SK-N-SH (cell line): Measurements from ENCODE around the gene UNC93B1. TPM values are rescaled to one million over a fixed set of nuclear protein-coding genes. Genes with fewer than 3 reads are reported as not detected.

Experiments
- CTCF ChIA-PET: fragments of 300-600, 350-600 bp; formaldehyde crosslinking; extraction: SDS; loops from one replicate; lab custom pipeline; 2021; lab: Yijun Ruan, JAX
- POLR2A ChIA-PET: fragments of 350-600 bp; sonication (Branson Sonifier 250); formaldehyde crosslinking; extraction: SDS; loops from one replicate; lab custom pipeline; 2020; ENCODE audit warnings: antibody characterized with exemption, inconsistent platforms; lab: Yijun Ruan, JAX
- DNase-seq: peaks from one replicate; pipeline ENCODE4 v3.0.0; 2012
- H2AFZ ChIP-seq: fragments of 200-600 bp; sonication (generic); 2 replicates; pipeline ENCODE4 v1.8.1; 2016; ENCODE audit warnings: antibody characterized with exemption, mild to moderate bottlenecking, low read depth
- H3F3A ChIP-seq: fragments of 200-600 bp; sonication (generic); replicated peaks from 2 replicates; pipeline ENCODE3; 2016; ENCODE audit warnings: antibody characterized with exemption, mild to moderate bottlenecking; ENCODE audit not compliant: insufficient read depth
- H3K27ac ChIP-seq, 2 experiments: fragments of 200-500 bp in 1 of 2; fragments of 200-600 bp in 1 of 2; sonication (Bioruptor generic) in 1 of 2; sonication (generic), shearing (Covaris generic) in 1 of 2; 2 replicates each; pipeline versions ENCODE4 v1.5.1 to v1.6.1; 2014 to 2016; ENCODE audit warnings: low read depth in 2 of 2, inconsistent platforms in 1 of 2, low read length in 1 of 2, mild to moderate bottlenecking in 1 of 2, mixed read lengths in 1 of 2
- H3K27me3 ChIP-seq: fragments of 200-600 bp; sonication (generic), shearing (Covaris generic); 2 replicates; pipeline ENCODE4 v1.6.1; 2016; ENCODE audit warnings: mixed run types; ENCODE audit not compliant: insufficient read depth
- H3K36me3 ChIP-seq, 2 experiments: fragments of 200-500 bp in 1 of 2; fragments of 200-600 bp in 1 of 2; sonication (Bioruptor generic) in 1 of 2; sonication (generic) in 1 of 2; replicated peaks in 1 of 2; 2 replicates each; pipeline versions ENCODE3 to v1.5.1; 2014 to 2016; ENCODE audit warnings: low read length in 1 of 2, mild to moderate bottlenecking in 1 of 2; ENCODE audit not compliant: insufficient read depth in 2 of 2, control insufficient read depth in 1 of 2
- H3K4me1 ChIP-seq, 2 experiments: fragments of 200-500 bp in 1 of 2; fragments of 200-600 bp in 1 of 2; sonication (Bioruptor generic) in 1 of 2; sonication (generic), shearing (Covaris generic) in 1 of 2; 2 replicates each; pipeline versions ENCODE4 v1.5.1 to v1.6.1; 2014 to 2016; ENCODE audit warnings: low read depth in 1 of 2, low read length in 1 of 2, mixed run types in 1 of 2; ENCODE audit not compliant: insufficient read depth in 2 of 2, control insufficient read depth in 1 of 2
- H3K4me2 ChIP-seq: fragments of 200-600 bp; sonication (generic), shearing (Covaris generic); 2 replicates; pipeline ENCODE4 v1.6.1; 2017; ENCODE audit warnings: mixed run types
- H3K4me3 ChIP-seq, 2 experiments: fragments of 200-500 bp in 1 of 2; fragments of 200-600 bp in 1 of 2; sonication (Bioruptor generic) in 1 of 2; sonication (generic), shearing (Covaris generic) in 1 of 2; 2 replicates each; pipeline versions ENCODE4 v1.5.1 to v1.8.1; 2014 to 2016; ENCODE audit warnings: low read depth in 2 of 2, inconsistent platforms in 1 of 2, low read length in 1 of 2, mild to moderate bottlenecking in 1 of 2, mixed read lengths in 1 of 2, moderate library complexity in 1 of 2
- H3K79me2 ChIP-seq: fragments of 200-600 bp; sonication (generic); 2 replicates; pipeline ENCODE4 v1.8.1; 2017; ENCODE audit warnings: mild to moderate bottlenecking; ENCODE audit not compliant: insufficient read depth
- H3K9ac ChIP-seq: fragments of 200-600 bp; sonication (generic); 2 replicates; pipeline ENCODE4 v1.6.1; 2017; ENCODE audit warnings: mixed run types
- H3K9me2 ChIP-seq: fragments of 200-600 bp; sonication (generic); 2 replicates; pipeline ENCODE4 v1.6.1; 2017; ENCODE audit warnings: mixed run types
- H3K9me3 ChIP-seq: fragments of 200-600 bp; sonication (generic); 2 replicates; pipeline ENCODE4 v1.6.1; 2017; ENCODE audit warnings: mixed run types, mild to moderate bottlenecking, moderate library complexity
- H4K20me1 ChIP-seq: fragments of 200-600 bp; sonication (generic); 2 replicates; pipeline ENCODE4 v1.6.1; 2017; ENCODE audit warnings: mild to moderate bottlenecking, mixed run types; ENCODE audit not compliant: insufficient read depth
- CHD2 ChIP-seq: fragments of 150-350 bp; IDR thresholded peaks from 2 replicates; pipeline ENCODE4 v1.6.1; 2018; ENCODE audit warnings: low read length; ENCODE audit not compliant: partially characterized antibody
- FOSL2 ChIP-seq: IDR thresholded peaks from 2 replicates; pipeline ENCODE4 v1.4.0; 2012; ENCODE audit warnings: low read depth, mild to moderate bottlenecking, moderate library complexity, borderline replicate concordance
- FOXJ3 ChIP-seq: sonication (generic); formaldehyde crosslinking; IDR thresholded peaks from 2 replicates; pipeline ENCODE4 v1.5.1; 2020; ENCODE audit warnings: mild to moderate bottlenecking, missing genetic modification reagents
- GABPA ChIP-seq: IDR thresholded peaks from 2 replicates; pipeline ENCODE4 v1.4.0; 2012; ENCODE audit warnings: low read depth, mild to moderate bottlenecking
- JUND ChIP-seq: IDR thresholded peaks from 2 replicates; pipeline ENCODE4 v1.4.0; 2012
- MEF2A ChIP-seq: IDR thresholded peaks from 2 replicates; pipeline ENCODE4 v1.4.0; 2012; ENCODE audit warnings: low read depth, borderline replicate concordance
- MXI1 ChIP-seq: IDR thresholded peaks from 2 replicates; pipeline ENCODE4 v1.6.1; 2012; ENCODE audit warnings: mild to moderate bottlenecking, low read depth, low read length, improper control_type of control experiment
- NRF1 ChIP-seq: IDR thresholded peaks from 2 replicates; pipeline ENCODE4 v1.6.1; 2012; ENCODE audit warnings: low read depth, mild to moderate bottlenecking, low read length
- POLR2AphosphoS5 ChIP-seq: IDR thresholded peaks from 2 replicates; pipeline ENCODE4 v1.6.1; 2012; ENCODE audit warnings: low read depth, low read length
- RCOR1 ChIP-seq: fragments of 150-350 bp; IDR thresholded peaks from 2 replicates; pipeline ENCODE4 v1.6.1; 2017; ENCODE audit warnings: antibody characterized with exemption, low read length
- RFX5 ChIP-seq: IDR thresholded peaks from 2 replicates; pipeline ENCODE4 v1.6.1; 2012; ENCODE audit warnings: mild to moderate bottlenecking, improper control_type of control experiment, low read length
- RXRA ChIP-seq: IDR thresholded peaks from 2 replicates; pipeline ENCODE4 v1.4.0; 2012; ENCODE audit warnings: low read depth, mild to moderate bottlenecking, borderline replicate concordance
- SMC3 ChIP-seq: IDR thresholded peaks from 2 replicates; pipeline ENCODE4 v1.6.1; 2012; ENCODE audit warnings: low read depth, low read length, improper control_type of control experiment
- YY1 ChIP-seq: IDR thresholded peaks from 2 replicates; pipeline ENCODE4 v1.4.0; 2012; ENCODE audit warnings: low read depth, mild to moderate bottlenecking
- ZBTB33 ChIP-seq: IDR thresholded peaks from 2 replicates; pipeline ENCODE4 v1.4.0; 2012; ENCODE audit warnings: low read depth, borderline replicate concordance
- WGBS: methylation state at CpG from one replicate; pipeline ENCODE4 v1.1.6; 2017; ENCODE audit warnings: low lambda C conversion rate; 5-methylcytosine and 5-hydroxymethylcytosine counted together
- polyA plus RNA-seq, 3 experiments: library from polyadenylated mRNA; depleted of rRNA; stranded (reverse); fragments of >200 nt; gene quantifications; 2 replicates each; pipeline ENCODE4 v1.2.3, GENCODE V29; 2012
- TF ChIP-seq, protein P1 (sequence below): IDR thresholded peaks from 2 replicates; pipeline ENCODE4 v1.4.0; 2012; ENCODE audit warnings: low read depth

The UNC93B1 gene
- polyA plus RNA-seq, 1 of the 3 experiments (the other 2 are of a cell fraction) = 28.9 TPM

DNA sequence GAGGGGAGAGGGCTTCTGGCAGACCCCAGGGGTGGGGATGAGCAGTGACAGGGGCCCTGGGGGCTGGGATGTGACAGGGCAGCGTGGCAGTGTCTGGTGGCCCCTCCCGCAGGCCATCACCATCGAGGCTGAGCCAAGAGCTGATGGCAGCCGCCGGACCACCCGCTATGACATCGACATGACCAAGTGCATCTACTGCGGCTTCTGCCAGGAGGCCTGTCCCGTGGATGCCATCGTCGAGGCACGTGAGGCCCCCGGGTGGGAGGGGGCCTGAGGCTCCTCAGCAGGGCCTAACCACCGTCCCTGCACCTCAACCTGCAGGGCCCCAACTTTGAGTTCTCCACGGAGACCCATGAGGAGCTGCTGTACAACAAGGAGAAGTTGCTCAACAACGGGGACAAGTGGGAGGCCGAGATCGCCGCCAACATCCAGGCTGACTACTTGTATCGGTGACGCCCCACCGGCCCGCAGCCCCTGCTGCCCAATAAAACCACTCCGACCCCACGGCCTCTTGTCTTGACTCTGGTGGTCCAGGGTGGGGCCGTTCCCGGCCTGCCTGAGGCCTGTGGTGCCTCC lies 32.3 kb upstream of the UNC93B1 start:
- Histone ChIP-seq H3F3A (peaks cover 12% of the 10 kb centered on the region), H3K9ac (no peak overlapping the region), H3K4me1 (peaks cover 16 to 30% of the 10 kb centered on the region in 2 experiments; a peak in 2 of 4 replicates), H3K79me2 (peaks cover 15% of the 10 kb centered on the region), H4K20me1 (no peaks in the 10 kb centered on the region), H3K27me3 (no peaks in the 10 kb centered on the region), H2AFZ (no peak overlapping the region), H3K4me3 (no peak overlapping the region), H3K36me3 (peaks cover 14 to 19% of the 10 kb centered on the region in 2 experiments), H3K9me3 (no peaks in the 10 kb centered on the region), H3K27ac (no peak overlapping the region), H3K9me2 (no peaks in the 10 kb centered on the region), H3K4me2 (no peak overlapping the region)
- TF ChIP-seq NRF1 = no peak
- no peak for TF ChIP-seq SMC3
- 0 out of 2 replicates have a peak, but pooled peaks have one; percentile 6 for TF ChIP-seq POLR2AphosphoS5
- no peak for TF ChIP-seq MEF2A
- POLR2A ChIA-PET = interaction anchor here (1.5 kb wide), 1 partner anchor 16 kb away, joined by 5 read pairs; no protein-coding TSS in a partner anchor
- CTCF ChIA-PET = no interaction called here
- no peak for DNase-seq
- WGBS = 100% methylated on average over 11 of the region's 27 CpGs

- H3K27ac ChIP-seq = no peak overlapping the region
- no peak overlapping the region for H2AFZ ChIP-seq
- H3K4me3 ChIP-seq = no peak overlapping the region
- POLR2A ChIA-PET = no interaction called here
- H4K20me1 ChIP-seq = no peaks in the 10 kb centered on the region
- H3K27me3 ChIP-seq = no peaks in the 10 kb centered on the region
- peaks cover 11 to 26% of the 10 kb centered on the region in 2 experiments; a peak in 2 of 4 replicates for H3K4me1 ChIP-seq
- H3K36me3 ChIP-seq = peaks cover 14 to 19% of the 10 kb centered on the region in 2 experiments
- H3F3A ChIP-seq = peaks cover 12% of the 10 kb centered on the region
- H3K9ac ChIP-seq = no peak overlapping the region
- TF ChIP-seq RXRA (no peak), ZBTB33 (no peak), GABPA (no peak), RCOR1 (no peak), MEF2A (no peak), CHD2 (no peak), RFX5 (no peak), FOSL2 (no peak), FOXJ3 (CRISPR knock-in tag) (no peak), YY1 (no peak), MXI1 (no peak), JUND (no peak)
- TF ChIP-seq, protein P1, sequence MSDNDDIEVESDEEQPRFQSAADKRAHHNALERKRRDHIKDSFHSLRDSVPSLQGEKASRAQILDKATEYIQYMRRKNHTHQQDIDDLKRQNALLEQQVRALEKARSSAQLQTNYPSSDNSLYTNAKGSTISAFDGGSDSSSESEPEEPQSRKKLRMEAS = no peak
- no peaks in the 10 kb centered on the region for H3K9me2 ChIP-seq
- DNase-seq = no peak
- CTCF ChIA-PET = no interaction called here
- 96% methylated on average over 10 of the region's 13 CpGs for WGBS
- no peak overlapping the region for H3K4me2 ChIP-seq
- H3K9me3 ChIP-seq = no peaks in the 10 kb centered on the region
- peaks cover 22% of the 10 kb centered on the region for H3K79me2 ChIP-seq
Measured at GRCh38 chr11:68035266-68035876, 31.5 kb upstream of the UNC93B1 start.
